WTC11 (cell line): ENCODE results near the gene TAPBP. TPM values are rescaled to one million over a fixed set of nuclear protein-coding genes. Genes with fewer than 3 reads are reported as not detected.

Source experiments
- ATAC-seq: fragments of 200-7000 bp; cut with Tn5 transposase; 2 replicates; pipeline ENCODE4 v1.10.0; 2021; ENCODE audit warnings: mild to moderate bottlenecking, moderate library complexity
- CTCF ChIA-PET: fragments of 300-600 bp; sonication (Branson Sonifier 250); formaldehyde crosslinking; loops from one replicate; lab custom pipeline; 2021; ENCODE audit warnings: antibody characterized with exemption; lab: Charles Lee
- POLR2A ChIA-PET: fragments of 350-600 bp; sonication (Branson Sonifier 250); formaldehyde crosslinking; loops from one replicate; lab custom pipeline; 2021; ENCODE audit warnings: antibody characterized with exemption; lab: Charles Lee
- DNase-seq: peaks from one replicate; pipeline ENCODE4 v3.0.0; 2021; ENCODE audit warnings: low spot score
- H3K27ac Mint-ChIP-seq: 2 replicates; pipeline ENCODE4 v1.8.0; 2021; ENCODE audit warnings: mixed read lengths
- H3K27me3 Mint-ChIP-seq: 2 replicates; pipeline ENCODE4 v1.8.0; 2021; ENCODE audit warnings: low read depth, mild to moderate bottlenecking, moderate library complexity, mixed read lengths
- H3K36me3 Mint-ChIP-seq: 2 replicates; pipeline ENCODE4 v1.8.0; 2021; ENCODE audit warnings: mixed read lengths
- H3K4me1 Mint-ChIP-seq: 2 replicates; pipeline ENCODE4 v1.8.0; 2022; ENCODE audit warnings: mixed read lengths
- H3K4me3 Mint-ChIP-seq: 2 replicates; pipeline ENCODE4 v1.8.0; 2021; ENCODE audit warnings: mild to moderate bottlenecking, moderate library complexity, mixed read lengths
- H3K9me3 Mint-ChIP-seq: 2 replicates; pipeline ENCODE4 v1.8.0; 2021; ENCODE audit warnings: mixed read lengths
- CREM ChIP-seq: sonication (generic); formaldehyde crosslinking; IDR thresholded peaks from 2 replicates; pipeline ENCODE4 v1.8.1; 2022; ENCODE audit warnings: mild to moderate bottlenecking, missing genetic modification reagents, moderate library complexity
- E2F4 ChIP-seq: sonication (generic); formaldehyde crosslinking; IDR thresholded peaks from 2 replicates; pipeline ENCODE4 v1.8.1; 2022; ENCODE audit warnings: low read depth, mild to moderate bottlenecking, moderate library complexity, missing genetic modification reagents, borderline replicate concordance
- ESRRA ChIP-seq: sonication (generic); formaldehyde crosslinking; IDR thresholded peaks from 2 replicates; pipeline ENCODE4 v1.8.1; 2022; ENCODE audit warnings: mild to moderate bottlenecking, missing genetic modification reagents, borderline replicate concordance
- MAX ChIP-seq: sonication (generic); formaldehyde crosslinking; IDR thresholded peaks from 2 replicates; pipeline ENCODE4 v1.8.0; 2022; ENCODE audit warnings: mild to moderate bottlenecking, missing genetic modification reagents
- NFATC4 ChIP-seq: fragments of 250-450 bp; sonication (Bioruptor Pico); IDR thresholded peaks from 2 replicates; pipeline ENCODE4 v1.9.0; 2021; ENCODE audit warnings: mild to moderate bottlenecking
- NR2C2 ChIP-seq: sonication (generic); formaldehyde crosslinking; IDR thresholded peaks from 2 replicates; pipeline ENCODE4 v1.8.0; 2022; ENCODE audit warnings: mild to moderate bottlenecking, missing genetic modification reagents
- PRDM15 ChIP-seq: sonication (generic); formaldehyde crosslinking; IDR thresholded peaks from 2 replicates; pipeline ENCODE4 v1.8.0; 2022; ENCODE audit warnings: missing genetic modification reagents
- SMAD4 ChIP-seq: sonication (generic); formaldehyde crosslinking; IDR thresholded peaks from 2 replicates; pipeline ENCODE4 v1.8.0; 2022; ENCODE audit warnings: mild to moderate bottlenecking, missing genetic modification reagents
- SP1 ChIP-seq: sonication (generic); formaldehyde crosslinking; conservative IDR thresholded peaks from 2 replicates; pipeline ENCODE4 v1.8.1; 2022; ENCODE audit warnings: missing genetic modification reagents
- TEAD4 ChIP-seq: sonication (generic); formaldehyde crosslinking; IDR thresholded peaks from 2 replicates; pipeline ENCODE4 v1.8.0; 2022; ENCODE audit warnings: mild to moderate bottlenecking, missing genetic modification reagents
- TP53 ChIP-seq: sonication (generic); formaldehyde crosslinking; IDR thresholded peaks from 2 replicates; pipeline ENCODE4 v1.8.1; 2023; ENCODE audit warnings: mild to moderate bottlenecking, missing genetic modification reagents
- ZNF232 ChIP-seq: sonication (generic); formaldehyde crosslinking; IDR thresholded peaks from 2 replicates; pipeline ENCODE4 v1.8.0; 2022; ENCODE audit warnings: mild to moderate bottlenecking, missing genetic modification reagents
- ZNF281 ChIP-seq: sonication (generic); formaldehyde crosslinking; IDR thresholded peaks from 2 replicates; pipeline ENCODE4 v1.8.0; 2023; ENCODE audit warnings: mild to moderate bottlenecking, missing genetic modification reagents
- ZNF317 ChIP-seq: sonication (generic); formaldehyde crosslinking; IDR thresholded peaks from 2 replicates; pipeline ENCODE4 v1.8.1; 2023; ENCODE audit warnings: low read depth, mild to moderate bottlenecking, moderate library complexity, missing genetic modification reagents, borderline replicate concordance
- ZNF425 ChIP-seq: fragments of 250-450 bp; sonication (Bioruptor Pico); conservative IDR thresholded peaks from 2 replicates; pipeline ENCODE4 v1.9.0; 2021; ENCODE audit warnings: mild to moderate bottlenecking
- ZSCAN18 ChIP-seq: fragments of 250-450 bp; sonication (Bioruptor Pico); IDR thresholded peaks from 2 replicates; pipeline ENCODE4 v2.1.2; 2022; ENCODE audit warnings: mild to moderate bottlenecking, moderate library complexity
- total RNA-seq: library from RNA; stranded (reverse); gene quantifications from 3 replicates; pipeline ENCODE4 v1.2.3, GENCODE V29; 2021

TAPBP gene
- total RNA-seq, 1 experiment from 2014 or later: 43.5 TPM

DNA sequence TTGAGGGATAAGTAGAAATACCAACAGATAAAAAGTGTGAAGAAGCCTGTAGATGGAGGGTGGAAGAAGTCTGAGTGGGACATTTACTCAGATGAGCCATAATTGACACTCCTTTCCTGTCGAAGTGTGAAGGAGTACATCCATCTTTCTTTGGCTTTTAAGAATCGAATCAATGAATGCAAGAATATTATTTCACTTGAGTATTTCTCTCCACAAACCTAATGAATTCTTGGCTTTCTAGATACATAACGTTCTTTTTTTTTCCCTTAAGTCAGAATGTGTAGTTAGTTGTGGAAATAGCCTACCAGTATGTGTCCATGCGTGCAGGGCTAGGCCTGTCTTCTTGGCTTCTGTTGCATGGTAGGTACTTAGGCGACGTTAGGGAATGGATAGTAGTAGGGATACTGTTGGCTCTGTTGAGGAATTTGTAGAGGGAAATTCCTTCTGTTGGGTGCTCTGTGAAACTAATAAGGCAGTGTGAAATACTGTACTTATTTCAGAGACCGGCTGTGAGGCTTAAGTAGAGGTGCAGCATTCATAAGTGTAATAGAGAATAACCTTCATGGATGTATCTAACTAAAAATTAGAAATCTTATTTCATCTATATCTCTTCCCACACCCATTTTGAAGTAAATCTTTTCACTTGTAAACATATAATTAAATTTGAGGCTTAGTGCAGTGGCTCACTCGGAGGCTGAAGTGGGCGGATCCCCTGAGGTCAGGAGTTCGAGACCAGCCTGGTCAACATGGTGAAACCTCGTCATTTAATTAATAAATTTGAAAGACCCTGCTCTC, 40.6 kb downstream of the TAPBP start:
- peaks cover 54% of the 10 kb centered on the region for H3K36me3 Mint-ChIP-seq
- no peaks in the 10 kb centered on the region for H3K9me3 Mint-ChIP-seq
- H3K4me1 Mint-ChIP-seq: peaks cover 53% of the 10 kb centered on the region
- DNase-seq (no peak), ATAC-seq (no peak)
- peak overlapping the region; percentile 96 for H3K4me3 Mint-ChIP-seq
- H3K27me3 Mint-ChIP-seq: no peaks in the 10 kb centered on the region
- H3K27ac Mint-ChIP-seq: peak overlapping the region; percentile 100
- TF ChIP-seq NFATC4 (CRISPR knock-in tag) (0 out of 2 replicates have a peak, but pooled peaks have one; percentile 30), CREM (CRISPR knock-in tag) (no peak)
- CTCF ChIA-PET: no interaction called here
- POLR2A ChIA-PET: no interaction called here

DNA sequence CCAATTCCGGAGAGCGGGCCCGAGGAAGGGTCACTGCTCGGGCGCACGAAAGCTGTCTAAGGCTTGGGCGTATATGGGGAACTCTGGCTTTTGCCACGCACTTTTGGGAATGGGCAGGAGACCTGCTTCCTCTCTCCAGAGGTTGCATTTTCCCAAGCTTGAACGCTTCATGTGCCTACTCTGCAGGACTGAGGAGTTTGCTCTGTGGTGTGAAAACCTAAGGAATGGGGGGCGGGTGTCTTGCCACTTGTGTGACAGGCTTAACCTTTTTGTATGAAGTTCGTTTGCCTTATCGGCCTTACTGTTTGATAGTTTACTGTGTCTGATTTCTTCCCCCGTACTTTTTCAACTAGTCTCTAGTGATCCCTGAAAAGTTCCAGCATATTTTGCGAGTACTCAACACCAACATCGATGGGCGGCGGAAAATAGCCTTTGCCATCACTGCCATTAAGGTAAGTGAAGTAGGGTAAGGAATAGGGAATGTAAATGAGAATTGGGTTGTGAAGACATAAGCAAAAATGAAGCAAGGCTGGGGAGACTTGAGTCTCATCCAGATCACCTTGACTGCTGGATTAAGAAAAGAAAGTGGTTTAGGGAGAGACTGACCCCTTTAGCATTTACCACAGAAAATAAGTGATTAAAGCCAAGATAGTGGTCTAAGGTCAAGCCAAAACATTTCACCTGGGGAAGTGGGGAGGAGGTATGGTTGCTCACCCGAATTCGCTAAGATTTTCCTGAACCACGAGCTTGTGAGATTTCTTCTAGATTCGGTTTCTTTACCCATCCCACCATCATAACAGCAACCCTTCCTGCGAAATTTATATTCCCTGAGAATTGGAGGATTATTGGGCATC, 41.4 kb downstream of the TAPBP start:
- CTCF ChIA-PET: interaction anchor here (1.0 to 2.4 kb wide), 4 partner anchors 24 to 46 kb away, joined by 3 to 10 read pairs (median 5); partner anchors contain the start of gene ZBTB22
- Mint-ChIP-seq H3K4me1 (peaks cover 50% of the 10 kb centered on the region), H3K36me3 (peaks cover 61% of the 10 kb centered on the region), H3K4me3 (peak overlapping the region; percentile 96), H3K27ac (peak overlapping the region; percentile 100), H3K9me3 (no peaks in the 10 kb centered on the region), H3K27me3 (no peaks in the 10 kb centered on the region)
- DNase-seq (no peak), ATAC-seq (no peak)
- POLR2A ChIA-PET: interaction anchor here (1.1 to 2.1 kb wide), 8 partner anchors 9 to 300 kb away, joined by 3 to 8 read pairs (median 5); partner anchors contain the start of genes PFDN6, RING1 and WDR46
- TF ChIP-seq E2F4 (CRISPR knock-in tag) (no peak), SP1 (CRISPR knock-in tag) (no peak; the same call in 1 of the 2 replicates), PRDM15 (CRISPR knock-in tag) (no peak), TP53 (no peak), SMAD4 (CRISPR knock-in tag) (peak; percentile 62; the same call in 1 of the 2 replicates), ZNF281 (CRISPR knock-in tag) (no peak), MAX (peak; percentile 47; the same call in 1 of the 2 replicates), TEAD4 (CRISPR knock-in tag) (no peak), ESRRA (CRISPR knock-in tag) (no peak), ZNF425 (CRISPR knock-in tag) (no peak; the same call in 1 of the 2 replicates), ZSCAN18 (CRISPR knock-in tag) (no peak), NR2C2 (CRISPR knock-in tag) (no peak), ZNF232 (CRISPR knock-in tag) (no peak), ZNF317 (no peak)
